H1 (cell line): Measurements from ENCODE around the gene CACNA1C. TPM values are rescaled to one million over a fixed set of nuclear protein-coding genes. Genes with fewer than 3 reads are reported as not detected.

Experiments used
- CTCF ChIA-PET: fragments of 300-600 bp; sonication (Branson Sonifier 250); formaldehyde crosslinking; loops from one replicate; lab custom pipeline; 2021; ENCODE audit not compliant: partially characterized antibody; lab: Charles Lee
- POLR2A ChIA-PET: fragments of 300-600 bp; sonication (Branson Sonifier 250); formaldehyde crosslinking; loops from one replicate; lab custom pipeline; 2021; ENCODE audit warnings: inconsistent platforms; ENCODE audit not compliant: partially characterized antibody; lab: Charles Lee
- DNase-seq, 2 experiments: peaks; one replicate each; pipeline versions ENCODE4 v3.0.0 to v3.0.0-alpha.2; 2010 to 2022; ENCODE audit warnings: low spot score in 2 of 2, low read depth in 1 of 2, mixed read lengths in 1 of 2
- FAIRE-seq: peaks from 2 replicates; lab custom pipeline; 2011; peaks lifted over from hg19 to GRCh38; lab: Jason Lieb, UNC
- H2AFZ ChIP-seq: 2 replicates; pipeline ENCODE4 v1.8.1; 2012; ENCODE audit warnings: low read length, inconsistent platforms
- H2AK5ac ChIP-seq: 2 replicates; pipeline ENCODE4 v1.6.1; 2013; ENCODE audit warnings: low read depth, low read length
- H2BK120ac ChIP-seq: replicated peaks from 2 replicates; pipeline ENCODE3; 2013; ENCODE audit warnings: low read depth, low read length, inconsistent platforms
- H2BK12ac ChIP-seq: 2 replicates; pipeline ENCODE4 v1.6.1; 2013; ENCODE audit warnings: low read depth, low read length
- H2BK15ac ChIP-seq: 2 replicates; pipeline ENCODE4 v1.6.1; 2013; ENCODE audit warnings: low read length
- H2BK20ac ChIP-seq: 2 replicates; pipeline ENCODE4 v1.6.1; 2013; ENCODE audit warnings: low read length
- H2BK5ac ChIP-seq: 2 replicates; pipeline ENCODE4 v1.6.1; 2013; ENCODE audit warnings: low read depth, low read length
- H3K14ac ChIP-seq: 2 replicates; pipeline ENCODE4 v1.6.1; 2013; ENCODE audit warnings: inconsistent platforms; ENCODE audit not compliant: insufficient read length
- H3K18ac ChIP-seq: 2 replicates; pipeline ENCODE4 v1.6.1; 2013; ENCODE audit warnings: low read length; ENCODE audit errors: extremely low read depth
- H3K23ac ChIP-seq: 2 replicates; pipeline ENCODE4 v1.6.1; 2013; ENCODE audit warnings: inconsistent platforms; ENCODE audit not compliant: insufficient read length
- H3K23me2 ChIP-seq: 2 replicates; pipeline ENCODE4 v1.6.1; 2013; ENCODE audit warnings: low read depth, low read length
- H3K27ac ChIP-seq: 2 replicates; pipeline ENCODE4 v1.6.1; 2011; ENCODE audit warnings: low read depth, low read length, inconsistent platforms
- H3K27me3 ChIP-seq, 4 experiments: replicated peaks in 1 of 4; 1 replicate in 1 of 4; 2 replicates in 3 of 4; pipeline versions ENCODE4 v1.6.1 to v1.8.1; 2011 to 2013; ENCODE audit warnings: low read length in 3 of 4, mild to moderate bottlenecking in 3 of 4, inconsistent platforms in 2 of 4, mixed read lengths in 2 of 4, moderate library complexity in 1 of 4; ENCODE audit not compliant: control insufficient read depth in 3 of 4, insufficient read depth in 3 of 4; ENCODE audit errors: extremely low read depth in 1 of 4
- H3K36me3 ChIP-seq, 4 experiments: 2 replicates each; pipeline versions ENCODE4 v1.6.1 to v1.8.1; 2011 to 2013; ENCODE audit warnings: mild to moderate bottlenecking in 4 of 4, low read length in 3 of 4, moderate library complexity in 2 of 4, control low read depth in 1 of 4, inconsistent platforms in 1 of 4; ENCODE audit not compliant: insufficient read depth in 4 of 4, control insufficient read depth in 2 of 4
- H3K4ac ChIP-seq: replicated peaks from 2 replicates; pipeline ENCODE3; 2013; ENCODE audit warnings: low read length, low read depth, mixed read lengths, inconsistent platforms; ENCODE audit not compliant: insufficient read length
- H3K4me1 ChIP-seq, 4 experiments: replicated peaks in 1 of 4; 1 replicate in 1 of 4; 2 replicates in 3 of 4; pipeline versions ENCODE4 v1.6.1 to v1.8.1; 2011 to 2013; ENCODE audit warnings: low read length in 3 of 4, inconsistent platforms in 2 of 4, mixed read lengths in 1 of 4; ENCODE audit not compliant: insufficient read depth in 4 of 4, control insufficient read depth in 3 of 4
- H3K4me2 ChIP-seq, 2 experiments: 2 replicates each; pipeline versions ENCODE4 v1.6.1 to v1.8.1; 2011 to 2013; ENCODE audit warnings: low read depth in 2 of 2, low read length in 2 of 2, control low read depth in 1 of 2, inconsistent platforms in 1 of 2, mild to moderate bottlenecking in 1 of 2; ENCODE audit not compliant: insufficient read depth in 1 of 2
- H3K4me3 ChIP-seq, 4 experiments: fragments of 200-600, 300-600 bp in 1 of 4; sonication (generic), shearing (Covaris generic), sonication (Bioruptor Twin) in 1 of 4; 2 replicates each; pipeline versions ENCODE4 v1.5.1 to v1.8.1; 2011 to 2016; ENCODE audit warnings: low read length in 4 of 4, low read depth in 3 of 4, control low read depth in 2 of 4, inconsistent platforms in 2 of 4, mild to moderate bottlenecking in 2 of 4, mixed read lengths in 1 of 4, moderate library complexity in 1 of 4; ENCODE audit not compliant: insufficient read depth in 2 of 4; ENCODE audit errors: extremely low read depth in 1 of 4
- H3K56ac ChIP-seq: replicated peaks from 2 replicates; pipeline ENCODE3; 2013; ENCODE audit warnings: low read depth, mild to moderate bottlenecking, mixed read lengths, low read length, inconsistent platforms; ENCODE audit not compliant: insufficient read length
- H3K79me1 ChIP-seq: 2 replicates; pipeline ENCODE4 v1.6.1; 2013; ENCODE audit warnings: low read depth, low read length, control low read depth
- H3K79me2 ChIP-seq, 2 experiments: 2 replicates each; pipeline versions ENCODE4 v1.6.1 to v1.8.1; 2012 to 2013; ENCODE audit warnings: low read length in 2 of 2, mild to moderate bottlenecking in 2 of 2, inconsistent platforms in 1 of 2; ENCODE audit not compliant: insufficient read depth in 2 of 2, control insufficient read depth in 1 of 2
- H3K9ac ChIP-seq, 4 experiments: replicated peaks in 1 of 4; 1 replicate in 1 of 4; 2 replicates in 3 of 4; pipeline versions ENCODE4 v1.6.1 to v1.8.1; 2011 to 2013; ENCODE audit warnings: low read depth in 3 of 4, low read length in 3 of 4, control low read depth in 2 of 4, mild to moderate bottlenecking in 2 of 4, moderate library complexity in 2 of 4, inconsistent platforms in 1 of 4; ENCODE audit errors: extremely low read depth in 1 of 4
- H3K9me3 ChIP-seq, 2 experiments: 2 replicates each; pipeline versions ENCODE4 v1.6.1 to v1.8.1; 2012 to 2013; ENCODE audit warnings: mild to moderate bottlenecking in 2 of 2, moderate library complexity in 2 of 2, control low read depth in 1 of 2, inconsistent platforms in 1 of 2, low read depth in 1 of 2, low read length in 1 of 2, mixed read lengths in 1 of 2; ENCODE audit not compliant: insufficient read depth in 2 of 2
- H4K20me1 ChIP-seq, 2 experiments: replicated peaks in 1 of 2; 2 replicates each; pipeline versions ENCODE3 to v1.8.1; 2011 to 2013; ENCODE audit warnings: inconsistent platforms in 2 of 2, low read length in 2 of 2, mild to moderate bottlenecking in 1 of 2; ENCODE audit not compliant: insufficient read depth in 2 of 2, control insufficient read depth in 1 of 2
- H4K5ac ChIP-seq: 2 replicates; pipeline ENCODE4 v1.6.1; 2013; ENCODE audit warnings: low read length, low read depth, mixed read lengths, inconsistent platforms; ENCODE audit not compliant: insufficient read length
- H4K8ac ChIP-seq: 2 replicates; pipeline ENCODE4 v1.8.0; 2013; ENCODE audit warnings: mild to moderate bottlenecking, moderate library complexity, low read length, inconsistent platforms; ENCODE audit not compliant: insufficient read depth; ENCODE audit errors: extremely low read depth
- H4K91ac ChIP-seq: replicated peaks from 2 replicates; pipeline ENCODE3; 2013; ENCODE audit warnings: low read length, mixed read lengths, inconsistent platforms; ENCODE audit not compliant: insufficient read length
- BACH1 ChIP-seq: IDR thresholded peaks from 2 replicates; pipeline ENCODE4 v1.6.1; 2012; ENCODE audit warnings: low read length, improper control_type of control experiment
- BCL11A ChIP-seq, 2 experiments: IDR thresholded peaks; one replicate each; pipeline ENCODE4 v1.6.1; 2011; ENCODE audit warnings: low read depth in 2 of 2, low read length in 2 of 2, mild to moderate bottlenecking in 2 of 2
- CTCF ChIP-seq, 3 experiments: IDR thresholded peaks; 1 replicate in 2 of 3; 2 replicates in 1 of 3; pipeline versions ENCODE4 v1.5.1 to v1.6.1; 2011; ENCODE audit warnings: low read length in 3 of 3, mild to moderate bottlenecking in 3 of 3, inconsistent platforms in 2 of 3, low read depth in 1 of 3, moderate library complexity in 1 of 3; ENCODE audit not compliant: insufficient read depth in 1 of 3; ENCODE audit errors: control extremely low read depth in 1 of 3
- KDM5A ChIP-seq: fragments of 200-600 bp; IDR thresholded peaks from 2 replicates; pipeline ENCODE4 v1.7.1; 2012; ENCODE audit warnings: mild to moderate bottlenecking, low read length, inconsistent platforms, mixed read lengths
- PHF8 ChIP-seq: fragments of 200-600 bp; sonication (generic); conservative IDR thresholded peaks from 2 replicates; pipeline ENCODE4 v1.7.1; 2012; ENCODE audit warnings: low read depth, mild to moderate bottlenecking, inconsistent platforms, low read length, moderate library complexity
- RNF2 ChIP-seq: fragments of 200-900, 300-1000 bp; sonication (generic); IDR thresholded peaks from 2 replicates; pipeline ENCODE4 v1.7.1; 2016; ENCODE audit warnings: borderline replicate concordance, low read depth, mild to moderate bottlenecking, antibody characterized with exemption, low read length; ENCODE audit not compliant: poor library complexity, severe bottlenecking; ENCODE audit errors: missing control alignments
- SRF ChIP-seq: IDR thresholded peaks from 2 replicates; pipeline ENCODE4 v1.6.1; 2011; ENCODE audit warnings: mild to moderate bottlenecking, low read depth, low read length, moderate library complexity
- YY1 ChIP-seq: IDR thresholded peaks from 2 replicates; pipeline ENCODE4 v1.6.1; 2011; ENCODE audit warnings: low read depth, mild to moderate bottlenecking, low read length
- WGBS, 2 experiments: shearing (Covaris generic) in 1 of 2; methylation state at CpG; one replicate each; pipeline versions ENCODE4 v1.1.6 to v1.1.7; 2013 to 2015; ENCODE audit warnings: low lambda C conversion rate in 2 of 2, mixed read lengths in 2 of 2, inconsistent platforms in 1 of 2, low coverage in 1 of 2, missing lambda C conversion rate in 1 of 2; ENCODE audit not compliant: insufficient replicate concordance in 2 of 2, insufficient coverage in 1 of 2, insufficient read length in 1 of 2; ENCODE audit errors: extremely low coverage in 1 of 2, missing lambda C conversion rate in 1 of 2; 5-methylcytosine and 5-hydroxymethylcytosine counted together
- polyA plus RNA-seq, 7 experiments: library from polyadenylated mRNA; depleted of rRNA in 3 of 7; stranded (reverse) in 5 of 7; unstranded in 2 of 7; fragments of >200 nt in 5 of 7; fragments of 200-250 nt in 2 of 7; gene quantifications; 1 replicate in 5 of 7; 2 replicates in 1 of 7; 4 replicates in 1 of 7; pipeline versions ENCODE4 v1.2.1 to v1.2.3, GENCODE V29; 2011 to 2013; ENCODE audit warnings: missing spikeins in 2 of 7, mixed read lengths in 2 of 7
- total RNA-seq: library from RNA; stranded (reverse); fragmentation: NEBNext Ultra II Directional; extraction: Animal tissue kit (Norgen Biotek cat#: 25700); gene quantifications from 2 replicates; pipeline ENCODE4 v1.2.1, GENCODE V29; 2021
- TF ChIP-seq, protein P1 (sequence below): IDR thresholded peaks from 2 replicates; pipeline ENCODE4 v1.6.1; 2012; ENCODE audit warnings: inconsistent platforms

The CACNA1C gene
- total and polyA plus RNA-seq, 2 of the 8 experiments (the other 6 are each of a cell fraction or from before 2014, with no cell fraction given): 1.3 TPM

DNA sequence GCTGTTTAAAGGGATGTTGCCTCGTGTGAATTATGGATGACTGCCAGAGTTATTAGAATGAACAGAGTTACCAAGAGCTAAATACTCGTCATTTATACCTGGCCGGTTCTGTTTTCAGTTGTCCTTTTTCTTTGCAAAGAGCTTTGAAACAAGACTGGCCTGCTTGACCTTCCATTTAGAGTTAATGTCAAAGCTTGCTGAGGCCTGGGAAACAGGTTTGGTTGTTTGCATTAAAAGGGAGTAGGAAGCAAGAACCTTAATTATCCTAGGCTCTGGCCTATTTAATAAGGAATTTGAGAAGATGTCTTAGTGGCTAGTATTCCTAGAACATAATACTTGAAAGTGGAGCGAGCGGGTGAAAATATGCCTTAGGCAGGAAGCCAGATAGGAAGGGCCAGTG, 233.3 kb downstream of the CACNA1C start:
- Histone ChIP-seq H4K20me1 (no peaks in the 10 kb centered on the region), H2BK15ac (no peak overlapping the region), H2AFZ (no peak overlapping the region), H2AK5ac (no peak overlapping the region), H3K4me2 (no peak overlapping the region), H4K5ac (no peak overlapping the region), H3K56ac (no peak overlapping the region), H3K79me1 (no peaks in the 10 kb centered on the region), H3K9ac (no peak overlapping the region), H2BK120ac (no peak overlapping the region), H4K8ac (no peak overlapping the region), H3K27me3 (peaks cover 0 to 3% (median 0%) of the 10 kb centered on the region in 4 experiments; a peak in 1 of 7 replicates), H3K14ac (no peak overlapping the region), H2BK20ac (no peak overlapping the region), H3K4ac (no peak overlapping the region), H2BK5ac (no peak overlapping the region), H2BK12ac (no peak overlapping the region), H3K9me3 (no peaks in the 10 kb centered on the region), H3K36me3 (no peaks in the 10 kb centered on the region), H3K4me3 (no peak overlapping the region), H3K23me2 (no peaks in the 10 kb centered on the region), H3K4me1 (peaks cover 5 to 18% (median 6%) of the 10 kb centered on the region in 4 experiments), H3K27ac (no peak overlapping the region), H3K23ac (no peak overlapping the region), H3K79me2 (no peaks in the 10 kb centered on the region), H3K18ac (no peak overlapping the region), H4K91ac (no peak overlapping the region)
- FAIRE-seq (no peak), DNase-seq (no peak)
- POLR2A ChIA-PET: no interaction called here
- 80% methylated on average over 5 of the region's 5 CpGs; no CpG with 5 or more reads in 1 of the 2 experiments for WGBS, 2 experiments
- CTCF ChIA-PET: interaction anchor here (0.7 to 13.0 kb wide), 17 partner anchors 8 to 297 kb away, joined by 3 to 252 read pairs (median 4); partner anchors contain the start of gene CACNA1C
- no peak for TF ChIP-seq PHF8
- no peak for TF ChIP-seq SRF
- TF ChIP-seq BACH1: no peak
- no peak for TF ChIP-seq RNF2
- no peak for TF ChIP-seq CTCF (IDR thresholded peaks at IDR 0.05; ENCODE audit: control extremely low read depth in 1 of 3, insufficient read depth in 1 of 3, low read depth in 1 of 3, low read length in 3 of 3)
- TF ChIP-seq, protein P1, sequence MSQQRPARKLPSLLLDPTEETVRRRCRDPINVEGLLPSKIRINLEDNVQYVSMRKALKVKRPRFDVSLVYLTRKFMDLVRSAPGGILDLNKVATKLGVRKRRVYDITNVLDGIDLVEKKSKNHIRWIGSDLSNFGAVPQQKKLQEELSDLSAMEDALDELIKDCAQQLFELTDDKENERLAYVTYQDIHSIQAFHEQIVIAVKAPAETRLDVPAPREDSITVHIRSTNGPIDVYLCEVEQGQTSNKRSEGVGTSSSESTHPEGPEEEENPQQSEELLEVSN: no peak
- no peak for TF ChIP-seq YY1
- no peak for TF ChIP-seq KDM5A
- no peak for TF ChIP-seq BCL11A (IDR thresholded peaks at IDR 0.05; ENCODE audit: low read depth in 2 of 2, low read length in 2 of 2)
- TF ChIP-seq, all 59 proteins: peak for 0
